GM21528 (cell line): ENCODE results near the gene BRAF.
"Not testable (repeated sequence)": the region's sequence is repeated elsewhere in the genome, so short reads cannot be mapped to it uniquely, and the experiment has no call there.

Source experiments
- ATAC-seq: cut with Tn5 transposase; IDR thresholded peaks from one replicate; pipeline ENCODE4 v1.9.1; 2021; ENCODE audit warnings: mild to moderate bottlenecking, moderate library complexity; ENCODE audit not compliant: unreplicated experiment, low FRiP score

The BRAF gene

DNA sequence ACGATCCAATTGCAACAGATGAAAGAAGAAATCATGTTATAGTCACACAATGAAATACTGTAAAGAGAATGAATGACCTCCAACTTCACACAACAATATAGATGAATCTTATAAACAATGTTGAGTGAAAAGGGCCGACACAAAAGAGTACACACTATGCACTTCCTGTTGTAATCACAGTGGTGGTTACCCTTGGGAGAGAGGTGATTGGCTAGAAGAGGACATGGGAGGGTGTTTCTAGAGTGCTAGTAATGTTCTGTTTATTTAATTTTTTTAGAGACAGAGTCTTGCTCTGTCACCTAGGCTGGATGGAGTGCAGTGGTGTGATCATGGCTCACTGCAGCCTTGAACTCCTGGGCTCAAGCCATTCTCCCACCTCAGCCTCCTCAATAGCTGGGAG lies 145.8 kb downstream of the BRAF start:
- no peak for ATAC-seq

DNA sequence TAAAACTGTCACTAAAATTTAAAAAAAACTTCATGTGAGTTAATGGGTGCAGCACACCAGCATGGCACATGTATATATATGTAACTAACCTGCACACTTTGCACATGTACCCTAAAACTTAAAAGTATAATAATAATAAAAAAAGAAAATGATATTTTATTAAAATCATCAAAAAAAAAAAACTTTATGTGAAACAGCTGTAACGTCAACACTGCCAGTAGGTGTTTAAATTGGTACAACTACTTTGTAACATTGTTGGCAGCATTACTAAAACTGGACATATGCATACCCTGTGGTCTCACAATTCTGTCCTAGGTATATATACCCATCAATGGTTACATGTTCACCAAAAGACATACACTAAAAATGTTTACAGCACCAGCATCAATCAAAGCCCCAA lies 146.2 kb downstream of the BRAF start:
- ATAC-seq = no peak

DNA sequence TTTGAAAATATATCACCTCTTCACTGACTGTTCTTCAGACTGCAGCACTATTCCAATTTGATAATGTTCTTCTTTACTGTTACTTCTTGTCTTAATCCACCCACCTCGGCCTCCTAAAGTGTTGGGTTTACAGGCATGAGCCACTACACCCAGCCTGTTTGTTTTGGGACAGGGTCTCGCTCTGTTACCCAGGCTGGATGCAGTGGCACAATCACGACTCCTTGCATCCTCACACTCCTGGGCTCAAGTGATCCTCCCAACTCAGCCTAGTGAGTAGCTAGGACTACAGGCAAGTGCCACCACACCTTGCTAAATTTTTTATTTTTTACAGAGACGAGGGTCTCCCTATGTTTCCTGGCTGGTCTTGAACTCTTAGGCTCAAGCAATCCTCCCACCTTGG lies 150.4 kb downstream of the BRAF start:
- ATAC-seq = no peak

DNA sequence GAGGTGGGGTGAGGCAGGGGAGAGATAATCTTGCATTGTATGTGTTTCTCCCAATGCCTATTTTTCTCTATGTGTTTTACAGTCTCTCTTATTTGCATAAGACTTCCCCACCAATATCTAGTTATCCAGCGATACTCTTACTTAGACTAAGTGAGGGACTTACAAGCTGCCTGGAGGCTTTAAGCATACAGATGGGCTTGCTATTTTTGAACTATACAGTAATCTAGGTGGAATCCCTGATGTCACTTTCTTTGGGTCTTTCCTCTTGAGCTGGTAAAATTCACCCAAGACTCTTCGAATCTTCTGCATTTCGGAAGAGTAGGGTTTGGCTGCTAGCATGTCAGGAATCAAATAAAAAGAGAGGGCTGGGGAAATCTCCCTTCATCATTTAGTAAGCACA lies 151.6 kb downstream of the BRAF start:
- ATAC-seq = no peak

DNA sequence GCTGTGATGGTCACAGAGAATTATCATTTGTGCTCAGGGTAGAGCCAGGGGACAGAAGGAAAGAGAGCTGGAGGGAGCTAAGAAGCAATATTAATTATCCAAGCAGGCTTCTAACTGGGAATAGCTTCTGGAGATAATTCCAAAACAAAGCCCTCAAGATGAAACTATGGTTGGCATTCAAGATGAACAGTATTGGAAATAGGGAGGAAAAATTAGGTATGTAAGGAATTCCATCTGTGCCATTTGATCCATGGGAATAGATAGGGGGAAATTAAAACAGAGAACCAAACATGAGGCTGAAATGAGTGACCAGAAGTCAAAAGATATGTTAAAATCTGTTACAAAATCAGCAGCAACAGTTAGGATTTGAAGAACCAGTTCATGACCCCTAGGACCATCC lies 152.9 kb downstream of the BRAF start:
- no peak for ATAC-seq

DNA sequence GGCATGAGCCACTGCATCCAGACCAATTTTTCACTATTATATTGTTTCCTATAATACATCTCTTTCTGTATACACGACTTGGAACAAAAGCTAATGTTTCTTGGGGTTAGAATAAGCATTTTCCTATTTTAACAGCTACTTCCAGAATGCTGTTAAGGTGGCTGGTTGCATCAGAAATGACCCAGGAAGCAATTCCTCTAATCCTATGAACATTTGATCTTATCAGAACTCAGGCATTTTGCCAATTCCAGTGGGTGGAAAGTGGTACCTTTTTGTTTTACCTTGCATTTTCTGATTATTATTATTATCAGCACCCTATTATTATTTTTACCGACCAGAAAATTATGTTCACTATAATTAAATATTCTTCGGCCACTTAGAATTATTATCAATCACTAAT lies 154.9 kb downstream of the BRAF start:
- no peak for ATAC-seq

DNA sequence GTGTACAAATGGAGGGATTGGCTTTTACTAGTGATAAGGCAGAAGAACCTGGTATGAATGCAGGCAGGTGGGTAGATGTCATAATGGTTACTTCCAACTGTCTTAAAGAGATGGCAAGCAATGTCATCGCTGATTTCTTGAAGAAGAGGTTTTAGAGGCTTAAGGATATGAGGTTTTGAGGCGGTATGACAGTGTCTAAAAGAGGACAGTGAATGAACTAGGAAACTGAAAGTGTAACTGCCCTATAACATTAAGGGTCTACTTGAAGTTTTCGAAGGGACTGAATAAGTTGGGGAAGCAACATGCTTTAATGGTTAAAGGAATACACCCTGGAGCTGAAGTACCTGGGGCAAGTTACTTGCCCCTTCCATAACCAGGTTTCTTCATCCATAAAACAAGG lies 157.3 kb downstream of the BRAF start:
- ATAC-seq = no peak

DNA sequence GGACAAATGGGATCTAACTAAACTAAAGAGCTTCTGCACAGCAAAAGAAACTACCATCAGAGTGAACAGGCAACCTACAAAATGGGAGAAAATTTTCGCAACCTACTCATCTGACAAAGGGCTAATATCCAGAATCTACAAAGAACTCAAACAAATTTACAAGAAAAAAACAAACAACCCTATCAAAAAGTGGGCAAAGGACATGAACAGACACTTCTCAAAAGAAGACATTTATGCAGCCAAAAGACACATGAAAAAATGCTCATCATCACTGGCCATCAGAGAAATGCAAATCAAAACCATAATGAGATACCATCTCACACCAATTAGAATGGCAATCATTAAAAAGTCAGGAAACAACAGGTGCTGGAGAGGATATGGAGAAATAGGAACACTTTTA lies 159.3 kb downstream of the BRAF start:
- not testable (repeated sequence) for ATAC-seq

DNA sequence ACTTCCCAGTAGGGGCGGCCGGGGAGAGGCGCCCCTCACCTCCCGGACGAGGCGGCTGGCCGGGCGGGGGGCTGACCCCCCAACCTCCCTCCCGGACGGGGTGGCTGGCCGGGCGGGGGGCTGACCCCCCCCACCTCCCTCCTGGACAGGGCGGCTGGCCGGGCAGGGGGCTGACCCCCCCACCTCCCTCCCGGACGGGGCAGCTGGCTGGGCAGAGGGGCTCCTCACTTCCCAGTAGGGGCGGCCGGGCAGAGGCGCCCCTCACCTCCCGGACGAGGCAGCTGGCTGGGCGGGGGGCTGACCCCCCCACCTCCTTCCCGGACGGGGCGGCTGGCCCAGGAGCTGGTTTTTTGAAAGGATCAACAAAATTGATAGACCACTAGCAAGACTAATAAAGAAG lies 161.6 kb downstream of the BRAF start:
- ATAC-seq = not testable (repeated sequence)

DNA sequence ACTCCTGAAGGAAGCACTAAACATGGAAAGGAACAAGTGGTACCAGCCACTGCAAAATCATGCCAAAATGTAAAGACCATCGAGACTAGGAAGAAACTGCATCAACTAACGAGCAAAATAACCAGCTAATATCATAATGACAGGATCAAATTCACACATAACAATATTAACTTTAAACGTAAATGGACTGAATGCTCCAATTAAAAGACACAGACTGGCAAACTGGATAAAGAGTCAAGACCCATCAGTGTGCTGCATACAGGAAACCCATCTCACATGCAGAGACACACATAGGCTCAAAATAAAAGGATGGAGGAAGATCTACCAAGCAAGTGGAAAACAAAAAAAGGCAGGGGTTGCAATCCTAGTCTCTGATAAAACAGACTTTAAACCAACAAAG lies 163.4 kb downstream of the BRAF start:
- ATAC-seq = not testable (repeated sequence)

DNA sequence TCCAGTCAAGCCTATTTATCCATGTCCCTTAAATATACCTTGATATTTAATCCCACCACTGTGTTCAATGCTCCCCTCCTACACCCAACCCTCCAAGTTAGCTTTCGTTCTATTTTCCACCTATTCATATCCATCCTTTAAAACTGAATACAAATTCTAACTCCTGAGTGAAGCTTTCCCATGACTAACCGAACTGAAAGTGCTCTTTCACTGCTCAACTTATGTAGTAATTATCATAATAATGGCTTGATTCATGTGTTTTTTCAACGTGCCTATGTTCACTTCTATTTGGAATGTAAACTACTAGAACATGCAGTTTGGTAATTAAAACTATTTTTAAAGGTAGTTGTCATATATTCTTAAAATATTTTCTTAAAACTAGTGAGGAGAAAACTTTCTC lies 170.2 kb downstream of the BRAF start:
- ATAC-seq = no peak

DNA sequence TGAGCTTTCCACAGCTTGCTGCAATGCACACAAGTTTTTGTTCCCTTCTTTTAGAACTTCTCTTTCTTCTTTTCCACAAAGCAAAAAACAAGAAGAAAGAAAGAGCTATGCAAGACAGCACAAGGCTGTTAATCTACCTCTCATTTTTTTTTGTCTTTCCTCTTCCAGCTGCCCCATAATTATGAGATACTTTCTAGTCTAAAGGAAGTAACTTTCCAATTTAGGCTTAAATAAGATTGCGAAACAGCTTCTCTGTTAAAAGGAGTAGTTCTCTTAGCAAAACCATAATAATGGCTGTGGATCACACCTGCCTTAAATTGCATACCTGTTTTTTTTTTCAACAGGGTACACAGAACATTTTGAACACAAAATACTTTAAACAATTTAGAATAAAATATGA lies 172.2 kb downstream of the BRAF start:
- ATAC-seq = no peak

DNA sequence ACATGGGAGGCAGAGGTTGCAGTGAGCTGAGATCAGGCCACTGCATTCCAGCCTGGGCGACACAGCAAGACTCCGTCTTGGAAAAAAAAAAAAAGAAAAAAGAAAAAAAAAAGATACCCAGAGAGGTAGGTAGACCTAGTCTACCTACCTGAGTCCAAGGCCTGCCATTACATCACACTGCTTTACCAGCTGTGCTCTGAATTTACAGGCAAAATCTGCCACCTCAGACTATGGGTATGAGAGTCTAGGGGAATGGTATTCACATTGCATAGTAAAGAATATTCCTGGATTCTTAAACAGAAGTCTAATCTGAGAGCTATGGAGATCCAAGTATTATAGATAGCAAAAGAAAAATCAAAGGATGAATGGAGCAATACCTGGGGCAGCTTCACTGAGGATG lies 178.0 kb downstream of the BRAF start:
- no peak for ATAC-seq

DNA sequence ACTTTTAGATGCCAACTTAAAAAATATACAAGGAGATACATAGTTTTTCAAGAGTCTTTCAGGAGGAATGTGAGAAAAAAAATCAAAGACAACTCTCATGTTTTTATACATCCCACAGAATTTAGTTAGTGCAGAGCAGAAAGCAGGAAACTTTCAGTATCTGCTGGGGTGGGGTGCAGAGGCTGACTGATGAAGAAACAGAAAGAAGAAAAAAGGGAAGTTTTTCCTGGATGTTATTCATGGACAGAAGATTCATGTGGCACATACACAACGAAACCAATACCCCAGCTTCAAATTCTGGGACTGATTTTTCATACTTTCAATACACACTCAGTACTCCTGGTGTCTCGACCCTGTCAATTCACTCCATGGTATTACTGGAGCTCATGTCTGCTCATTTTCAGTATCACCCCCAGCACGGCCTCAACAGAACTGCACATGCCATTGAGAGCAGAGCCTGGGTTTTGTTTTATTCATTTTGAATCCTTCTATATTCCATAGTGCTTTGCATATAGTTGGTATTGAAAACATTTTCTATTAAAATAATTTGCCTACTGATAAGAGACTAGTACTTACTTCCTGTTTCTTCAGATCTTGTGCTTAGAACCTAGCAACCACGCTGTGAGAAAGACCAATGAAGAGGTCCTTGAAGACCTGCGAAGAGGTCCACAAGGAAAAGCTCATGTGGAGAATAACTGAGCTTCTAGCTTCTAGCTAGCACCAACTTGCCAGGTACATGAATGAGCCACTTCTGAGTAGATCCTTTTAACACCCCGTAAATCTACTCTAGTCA lies 179.3 kb downstream of the BRAF start:
- ATAC-seq = no peak

DNA sequence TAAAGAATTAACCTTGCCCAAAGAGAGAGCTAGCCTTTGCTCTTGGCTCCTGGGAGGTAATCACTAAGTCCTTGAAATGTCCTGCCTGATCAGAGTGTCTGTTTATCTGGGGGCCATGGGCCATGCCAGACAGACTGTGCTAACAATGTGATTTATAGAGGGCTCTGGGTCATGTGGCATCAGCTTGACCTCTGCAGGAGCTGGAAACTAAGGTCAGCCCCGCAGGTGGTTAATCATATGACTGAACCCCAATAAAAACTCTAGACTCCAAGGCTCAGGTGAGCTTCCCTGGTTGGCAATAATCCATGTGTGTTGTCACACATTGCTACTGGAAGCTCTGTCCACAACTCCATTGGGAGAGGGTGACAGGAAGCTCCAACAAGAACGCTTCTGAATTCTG lies 180.7 kb downstream of the BRAF start:
- ATAC-seq = no peak

DNA sequence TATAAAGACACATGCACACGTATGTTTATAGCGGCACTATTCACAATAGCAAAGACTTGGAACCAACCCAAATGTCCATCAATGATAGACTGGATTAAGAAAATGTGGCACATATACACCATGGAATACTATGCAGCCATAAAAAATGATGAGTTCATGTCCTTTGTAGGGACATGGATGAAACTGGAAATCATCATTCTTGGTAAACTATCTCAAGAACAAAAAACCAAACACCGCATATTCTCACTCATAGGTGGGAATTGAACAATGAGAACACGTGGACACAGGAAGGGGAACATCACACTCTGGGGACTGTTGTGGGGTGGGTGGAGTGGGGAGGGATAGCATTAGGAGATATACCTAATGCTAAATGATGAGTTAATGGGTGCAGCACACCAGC lies 181.5 kb downstream of the BRAF start:
- not testable (repeated sequence) for ATAC-seq

DNA sequence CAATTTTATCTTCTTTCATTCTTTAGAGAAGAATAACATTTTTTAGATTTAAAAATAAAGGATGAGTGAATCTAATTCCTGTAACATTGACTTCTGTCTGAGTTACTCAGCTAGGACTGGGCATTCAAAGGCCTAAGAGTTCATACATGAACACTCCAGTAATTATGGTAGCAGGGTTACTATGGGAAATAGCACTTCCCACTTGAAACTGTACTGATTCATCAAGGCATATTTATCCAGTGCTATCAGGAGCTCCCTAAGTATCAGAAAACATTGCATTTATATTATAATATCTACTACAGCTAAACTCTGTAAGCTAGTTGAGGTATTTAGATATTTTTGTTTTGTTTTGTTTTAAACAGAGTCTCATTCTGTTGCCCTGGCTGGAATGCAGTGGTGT lies 186.4 kb downstream of the BRAF start:
- no peak for ATAC-seq

DNA sequence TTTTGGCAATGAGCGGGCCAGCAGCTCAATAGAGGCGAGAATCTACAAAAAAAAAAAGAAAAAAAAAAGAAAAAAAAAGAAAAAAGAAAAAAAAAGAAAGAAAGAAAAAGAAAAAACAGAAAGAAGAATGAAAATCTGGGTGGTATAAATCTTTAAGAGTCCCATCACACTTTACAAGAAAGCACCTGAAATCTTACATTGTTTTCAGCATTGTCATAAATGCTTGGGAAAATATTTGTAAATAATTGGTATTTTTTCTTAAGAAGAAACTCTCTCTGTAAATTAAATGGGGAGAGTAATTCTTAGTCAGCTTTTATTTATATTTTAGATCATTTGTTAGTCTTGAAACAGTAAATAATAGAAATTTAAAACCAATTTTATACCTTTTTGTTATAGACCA lies 190.0 kb downstream of the BRAF start:
- ATAC-seq = no peak

DNA sequence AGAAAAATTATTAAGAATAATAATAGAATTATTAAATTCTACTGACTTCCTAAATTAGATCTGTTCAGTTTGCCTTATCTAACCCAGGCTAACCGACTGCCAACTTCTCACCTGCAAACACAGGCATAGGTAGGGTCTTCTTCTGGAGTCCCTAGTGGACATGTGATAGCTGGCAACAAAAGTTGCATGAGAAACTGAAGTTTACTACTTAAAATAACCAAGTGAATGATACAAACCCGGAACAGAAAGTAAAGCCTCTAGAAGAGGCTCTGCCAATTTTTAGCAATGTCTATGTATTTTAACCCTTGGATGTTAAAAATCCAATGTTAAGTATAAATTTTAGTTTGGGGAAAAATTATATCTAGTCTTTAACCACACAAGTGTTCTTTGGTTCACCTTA lies 190.6 kb downstream of the BRAF start:
- no peak for ATAC-seq

DNA sequence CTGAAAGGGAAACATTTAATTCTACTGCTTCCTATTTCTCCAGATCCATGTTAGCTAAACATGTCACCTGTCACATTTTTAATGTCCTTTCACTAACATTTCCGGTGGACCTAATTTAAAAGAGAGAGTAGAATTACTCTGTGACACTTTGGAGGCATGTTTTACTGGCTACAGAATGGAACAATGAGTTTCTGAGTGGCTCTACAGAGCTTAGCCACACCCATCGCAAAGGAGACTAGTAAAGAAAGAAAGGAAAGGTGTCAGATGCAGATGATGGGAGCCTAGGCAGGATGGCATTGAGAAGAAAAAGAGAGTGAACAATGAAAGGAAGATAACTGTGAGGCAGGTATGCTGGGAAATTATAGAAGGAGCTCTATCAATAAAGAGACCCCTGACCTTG lies 192.3 kb downstream of the BRAF start:
- ATAC-seq = no peak

DNA sequence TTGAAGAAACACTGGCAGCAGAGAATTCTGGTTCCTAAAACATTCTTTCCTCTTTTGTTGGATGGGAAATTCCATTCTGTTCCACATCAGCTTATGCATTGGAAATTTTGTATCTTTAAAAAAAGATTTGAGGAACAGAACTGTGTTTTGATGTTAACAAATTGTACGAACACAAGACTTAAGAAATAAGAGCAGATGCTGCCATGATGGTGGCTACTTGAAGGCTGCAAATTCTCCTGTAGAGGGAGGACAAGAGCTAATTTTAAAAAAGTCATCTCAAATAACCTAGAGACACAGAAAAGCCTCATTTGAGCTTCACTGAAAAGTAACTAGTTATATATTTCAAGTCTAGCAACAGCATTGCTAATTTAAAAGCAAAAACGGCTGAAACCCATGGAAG lies 198.4 kb downstream of the BRAF start:
- no peak for ATAC-seq

DNA sequence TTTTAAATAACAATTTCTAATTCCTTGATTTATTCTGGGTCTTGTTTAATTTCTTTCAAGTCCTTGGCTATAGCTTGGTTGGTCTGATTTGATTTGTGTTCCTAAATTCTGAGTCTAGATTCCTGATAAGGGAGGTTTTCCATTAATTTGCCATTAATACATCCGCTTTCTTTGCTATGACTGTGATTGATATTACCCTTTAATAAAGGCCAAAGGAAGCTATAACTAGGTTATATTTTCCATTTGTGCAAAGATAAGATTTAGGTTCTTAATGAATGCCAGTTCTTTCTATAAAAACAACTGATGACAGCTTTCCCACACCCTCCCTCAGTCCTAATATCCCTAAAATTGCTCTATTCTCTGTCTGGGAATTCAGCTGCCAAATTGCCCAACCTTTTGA lies 200.0 kb downstream of the BRAF start:
- no peak for ATAC-seq

DNA sequence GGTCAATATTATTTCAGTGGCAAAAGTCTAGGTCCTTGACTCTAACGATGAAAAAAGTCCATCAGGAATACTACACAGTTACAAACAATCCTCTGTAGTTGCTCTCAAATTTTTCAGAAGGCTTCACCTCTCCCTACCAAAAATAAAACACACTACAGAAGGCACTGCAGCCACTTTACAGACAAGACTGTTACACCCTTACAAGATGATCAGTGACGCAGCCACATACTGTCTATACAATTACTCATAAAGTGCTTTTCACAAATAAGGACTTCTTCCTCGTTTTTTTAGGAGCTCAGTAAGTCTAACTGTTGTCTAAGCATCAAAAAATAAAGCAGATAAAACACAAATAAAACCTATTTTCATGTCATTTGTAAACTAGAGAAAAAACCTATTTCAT lies 201.2 kb downstream of the BRAF start:
- no peak for ATAC-seq
